Measurements from ENCODE around the gene ATP10B.

The ATP10B gene

GRCh38 chr5:160637357-160638090 lies 214.5 kb downstream of the ATP10B start:
- no peak for DNase-seq (ENCODE audit: low read depth)

- no peak for DNase-seq (ENCODE audit: low read depth)
Observed at GRCh38 chr5:160635663-160636062, 216.3 kb downstream of the ATP10B start.

- no peak for DNase-seq (ENCODE audit: low read depth)
Observed at GRCh38 chr5:160635046-160635445, 217.0 kb downstream of the ATP10B start.

GRCh38 chr5:160629003-160629402 lies 223.0 kb downstream of the ATP10B start:
- DNase-seq (ENCODE audit: low read depth) = no peak

GRCh38 chr5:160628619-160628968 lies 223.4 kb downstream of the ATP10B start:
- DNase-seq (ENCODE audit: low read depth) = no peak

GRCh38 chr5:160627921-160628618 lies 223.9 kb downstream of the ATP10B start:
- DNase-seq (ENCODE audit: low read depth) = no peak

- DNase-seq (ENCODE audit: low read depth) = no peak
Observed at GRCh38 chr5:160626322-160626721, 225.7 kb downstream of the ATP10B start.

GRCh38 chr5:160621526-160621925 lies 230.5 kb downstream of the ATP10B start:
- no peak for DNase-seq (ENCODE audit: low read depth)

GRCh38 chr5:160620401-160620800 lies 231.6 kb downstream of the ATP10B start:
- no peak for DNase-seq (ENCODE audit: low read depth)

GRCh38 chr5:160619381-160619780 lies 232.6 kb downstream of the ATP10B start:
- DNase-seq (ENCODE audit: low read depth) = no peak

- no peak for DNase-seq (ENCODE audit: low read depth)
Observed at GRCh38 chr5:160618286-160618685, 233.7 kb downstream of the ATP10B start.

- DNase-seq (ENCODE audit: low read depth) = no peak
Observed at GRCh38 chr5:160616712-160617497, 235.1 kb downstream of the ATP10B start.

- no peak for DNase-seq (ENCODE audit: low read depth)
Observed at GRCh38 chr5:160614136-160614535, 237.9 kb downstream of the ATP10B start.

- no peak for DNase-seq (ENCODE audit: low read depth)
Observed at GRCh38 chr5:160605266-160605665, 246.7 kb downstream of the ATP10B start.

- DNase-seq (ENCODE audit: low read depth) = no peak
Observed at GRCh38 chr5:160604484-160604883, 247.5 kb downstream of the ATP10B start.

GRCh38 chr5:160602744-160603143 lies 249.3 kb downstream of the ATP10B start:
- DNase-seq (ENCODE audit: low read depth) = no peak

- no peak for DNase-seq (ENCODE audit: low read depth)
Observed at GRCh38 chr5:160601046-160601445, 251.0 kb downstream of the ATP10B start.

GRCh38 chr5:160573318-160573717 lies 278.7 kb downstream of the ATP10B start:
- no peak for DNase-seq (ENCODE audit: low read depth)

GRCh38 chr5:160567031-160567705 lies 284.8 kb downstream of the ATP10B start:
- DNase-seq (ENCODE audit: low read depth) = no peak

- no peak for DNase-seq (ENCODE audit: low read depth)
Observed at GRCh38 chr5:160565376-160565775, 286.6 kb downstream of the ATP10B start.

GRCh38 chr5:160556846-160557245 lies 295.2 kb downstream of the ATP10B start:
- peak; percentile 29 for DNase-seq (ENCODE audit: low read depth)

GRCh38 chr5:160555971-160556631 lies 295.9 kb downstream of the ATP10B start:
- DNase-seq (ENCODE audit: low read depth) = peak; percentile 11
